Astrocyte (in vitro differentiated cells and primary cell): ENCODE results near the gene ELMO1. TPM values are rescaled to one million over a fixed set of nuclear protein-coding genes. Genes with fewer than 3 reads are reported as not detected.

ENCODE experiments used
- DNase-seq: peaks from one replicate; pipeline ENCODE4 v3.0.0-alpha.2; 2010; ENCODE audit warnings: low read depth
- FAIRE-seq: peaks from 2 replicates; lab custom pipeline; 2011; peaks lifted over from hg19 to GRCh38; lab: Jason Lieb, UNC
- H2AFZ ChIP-seq: 2 replicates; pipeline ENCODE4 v1.6.0; 2012; ENCODE audit warnings: low read depth, low read length, inconsistent platforms
- H3K27ac ChIP-seq: 2 replicates; pipeline ENCODE4 v1.5.1; 2011; ENCODE audit warnings: low read depth, low read length, inconsistent platforms
- H3K27me3 ChIP-seq: 2 replicates; pipeline ENCODE4 v1.6.0; 2011; ENCODE audit warnings: low read length, inconsistent platforms; ENCODE audit not compliant: insufficient read depth
- H3K36me3 ChIP-seq: 2 replicates; pipeline ENCODE4 v1.5.1; 2011; ENCODE audit warnings: low read length, inconsistent platforms; ENCODE audit not compliant: insufficient read depth
- H3K4me1 ChIP-seq: 2 replicates; pipeline ENCODE4 v1.5.1; 2011; ENCODE audit warnings: low read length, inconsistent platforms; ENCODE audit not compliant: insufficient read depth
- H3K4me2 ChIP-seq: 2 replicates; pipeline ENCODE4 v1.6.0; 2012; ENCODE audit warnings: low read length, inconsistent platforms
- H3K4me3 ChIP-seq: 2 replicates; pipeline ENCODE4 v1.5.1; 2011; ENCODE audit warnings: low read depth, mild to moderate bottlenecking, low read length, inconsistent platforms; ENCODE audit not compliant: insufficient read depth
- H3K79me2 ChIP-seq: 2 replicates; pipeline ENCODE4 v1.6.0; 2012; ENCODE audit warnings: mild to moderate bottlenecking, low read length, inconsistent platforms; ENCODE audit not compliant: insufficient read depth
- H3K9ac ChIP-seq: 2 replicates; pipeline ENCODE4 v1.6.0; 2012; ENCODE audit warnings: mild to moderate bottlenecking, low read length, inconsistent platforms
- H3K9me3 ChIP-seq: 2 replicates; pipeline ENCODE4 v1.5.1; 2012; ENCODE audit warnings: low read depth, mild to moderate bottlenecking, low read length, inconsistent platforms; ENCODE audit not compliant: insufficient read depth
- H4K20me1 ChIP-seq: 2 replicates; pipeline ENCODE4 v1.6.0; 2012; ENCODE audit warnings: low read length, inconsistent platforms; ENCODE audit not compliant: insufficient read depth
- H3K27ac Mint-ChIP-seq: one replicate; pipeline ENCODE4 v1.8.0; 2021; ENCODE audit warnings: mild to moderate bottlenecking, mixed read lengths; ENCODE audit not compliant: unreplicated experiment
- H3K27me3 Mint-ChIP-seq: one replicate; pipeline ENCODE4 v1.8.0; 2021; ENCODE audit warnings: low read depth, mixed read lengths; ENCODE audit not compliant: unreplicated experiment
- H3K36me3 Mint-ChIP-seq: one replicate; pipeline ENCODE4 v1.8.0; 2021; ENCODE audit warnings: low read depth, mixed read lengths; ENCODE audit not compliant: unreplicated experiment
- H3K4me1 Mint-ChIP-seq: one replicate; pipeline ENCODE4 v1.8.0; 2021; ENCODE audit warnings: low read depth, mixed read lengths; ENCODE audit not compliant: unreplicated experiment
- H3K4me3 Mint-ChIP-seq: one replicate; pipeline ENCODE4 v1.8.0; 2021; ENCODE audit warnings: mild to moderate bottlenecking, moderate library complexity, mixed read lengths; ENCODE audit not compliant: unreplicated experiment
- H3K9me3 Mint-ChIP-seq: one replicate; pipeline ENCODE4 v1.8.0; 2021; ENCODE audit warnings: mild to moderate bottlenecking, mixed read lengths; ENCODE audit not compliant: unreplicated experiment
- EZH2 ChIP-seq: IDR thresholded peaks from 2 replicates; pipeline ENCODE4 v1.6.1; 2012; ENCODE audit warnings: mild to moderate bottlenecking, low read length, inconsistent platforms; ENCODE audit not compliant: insufficient read depth
- total RNA-seq: library from RNA; stranded (reverse); gene quantifications from 2 replicates; pipeline ENCODE4 v1.2.1, GENCODE V29; 2021
- TF ChIP-seq, protein P1 (sequence below): IDR thresholded peaks from 2 replicates; pipeline ENCODE4 v1.5.1; 2011; ENCODE audit warnings: low read depth, mild to moderate bottlenecking, inconsistent platforms, low read length, moderate library complexity; ENCODE audit not compliant: insufficient read depth

ELMO1 gene
- total RNA-seq, 1 donor from 2014 or later, result 20.4 TPM

DNA sequence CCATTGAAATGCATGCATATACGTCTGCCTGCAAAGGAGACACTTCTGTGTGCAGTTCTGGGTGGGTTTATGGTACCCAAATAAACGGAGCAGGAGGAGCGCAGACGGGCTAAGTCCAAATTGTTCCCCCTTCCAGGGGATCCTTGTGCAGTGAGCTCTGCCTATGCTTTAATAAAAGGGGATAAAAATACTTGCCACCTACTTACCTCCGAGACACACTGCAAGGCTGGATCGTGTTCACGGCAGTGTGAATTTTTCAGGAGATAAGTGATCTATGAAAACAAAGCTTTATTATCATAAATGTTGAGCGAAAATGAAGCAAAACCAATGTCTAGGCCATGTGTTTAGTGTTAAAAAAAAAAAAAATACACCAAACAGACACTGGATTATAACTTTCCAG lies 415.5 kb downstream of the ELMO1 start:
- Mint-ChIP-seq H3K36me3 (peaks cover 9% of the 10 kb centered on the region), H3K4me3 (no peak overlapping the region), H3K9me3 (peaks cover 3% of the 10 kb centered on the region), H3K27me3 (no peaks in the 10 kb centered on the region), H3K27ac (no peak overlapping the region), H3K4me1 (peaks cover 34% of the 10 kb centered on the region)
- no peaks in the 10 kb centered on the region for H3K79me2 ChIP-seq
- TF ChIP-seq, protein P1, sequence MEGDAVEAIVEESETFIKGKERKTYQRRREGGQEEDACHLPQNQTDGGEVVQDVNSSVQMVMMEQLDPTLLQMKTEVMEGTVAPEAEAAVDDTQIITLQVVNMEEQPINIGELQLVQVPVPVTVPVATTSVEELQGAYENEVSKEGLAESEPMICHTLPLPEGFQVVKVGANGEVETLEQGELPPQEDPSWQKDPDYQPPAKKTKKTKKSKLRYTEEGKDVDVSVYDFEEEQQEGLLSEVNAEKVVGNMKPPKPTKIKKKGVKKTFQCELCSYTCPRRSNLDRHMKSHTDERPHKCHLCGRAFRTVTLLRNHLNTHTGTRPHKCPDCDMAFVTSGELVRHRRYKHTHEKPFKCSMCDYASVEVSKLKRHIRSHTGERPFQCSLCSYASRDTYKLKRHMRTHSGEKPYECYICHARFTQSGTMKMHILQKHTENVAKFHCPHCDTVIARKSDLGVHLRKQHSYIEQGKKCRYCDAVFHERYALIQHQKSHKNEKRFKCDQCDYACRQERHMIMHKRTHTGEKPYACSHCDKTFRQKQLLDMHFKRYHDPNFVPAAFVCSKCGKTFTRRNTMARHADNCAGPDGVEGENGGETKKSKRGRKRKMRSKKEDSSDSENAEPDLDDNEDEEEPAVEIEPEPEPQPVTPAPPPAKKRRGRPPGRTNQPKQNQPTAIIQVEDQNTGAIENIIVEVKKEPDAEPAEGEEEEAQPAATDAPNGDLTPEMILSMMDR, result no peak
- no peak for TF ChIP-seq EZH2
- FAIRE-seq, result no peak
- H3K9ac ChIP-seq, result no peak overlapping the region
- H3K27me3 ChIP-seq, result no peaks in the 10 kb centered on the region
- H4K20me1 ChIP-seq, result no peaks in the 10 kb centered on the region
- H2AFZ ChIP-seq, result no peak overlapping the region
- no peak overlapping the region for H3K27ac ChIP-seq
- H3K36me3 ChIP-seq, result no peaks in the 10 kb centered on the region
- H3K9me3 ChIP-seq, result no peaks in the 10 kb centered on the region
- H3K4me1 ChIP-seq, result peaks cover 18% of the 10 kb centered on the region
- no peak overlapping the region for H3K4me2 ChIP-seq
- DNase-seq, result no peak
- H3K4me3 ChIP-seq, result no peak overlapping the region

DNA sequence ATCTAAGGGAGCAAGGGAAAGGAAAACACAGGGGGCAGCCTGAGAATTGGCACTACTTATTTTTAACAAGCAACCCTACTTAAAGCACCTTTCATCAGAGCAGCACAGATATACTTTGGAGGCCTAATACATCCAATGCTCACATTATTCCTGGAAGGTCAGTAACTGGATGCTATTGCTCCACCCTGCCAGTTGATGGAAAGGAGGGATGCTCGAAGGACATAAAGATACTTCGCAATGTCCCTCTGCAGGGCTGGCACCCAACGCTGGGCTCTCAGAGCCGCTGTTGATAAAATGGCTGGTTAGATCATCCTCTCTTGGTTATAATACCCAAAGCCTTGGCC lies 416.4 kb downstream of the ELMO1 start:
- no peak for DNase-seq
- peaks cover 6% of the 10 kb centered on the region for H3K36me3 Mint-ChIP-seq
- Histone ChIP-seq H3K4me3 (peak overlapping the region; percentile 10), H3K79me2 (no peaks in the 10 kb centered on the region), H3K27me3 (no peaks in the 10 kb centered on the region), H3K4me2 (peak overlapping the region; percentile 51), H3K36me3 (no peaks in the 10 kb centered on the region), H2AFZ (no peak overlapping the region), H3K27ac (peak overlapping the region; percentile 40), H3K9me3 (no peaks in the 10 kb centered on the region), H3K9ac (no peak overlapping the region), H3K4me1 (peaks cover 18% of the 10 kb centered on the region), H4K20me1 (no peaks in the 10 kb centered on the region)
- H3K4me1 Mint-ChIP-seq, result peaks cover 34% of the 10 kb centered on the region
- TF ChIP-seq EZH2, result no peak
- TF ChIP-seq, protein P1, result no peak
- FAIRE-seq, result no peak
- H3K9me3 Mint-ChIP-seq, result peaks cover 3% of the 10 kb centered on the region
- no peaks in the 10 kb centered on the region for H3K27me3 Mint-ChIP-seq
- H3K4me3 Mint-ChIP-seq, result no peak overlapping the region
- H3K27ac Mint-ChIP-seq, result peak overlapping the region; percentile 92

DNA sequence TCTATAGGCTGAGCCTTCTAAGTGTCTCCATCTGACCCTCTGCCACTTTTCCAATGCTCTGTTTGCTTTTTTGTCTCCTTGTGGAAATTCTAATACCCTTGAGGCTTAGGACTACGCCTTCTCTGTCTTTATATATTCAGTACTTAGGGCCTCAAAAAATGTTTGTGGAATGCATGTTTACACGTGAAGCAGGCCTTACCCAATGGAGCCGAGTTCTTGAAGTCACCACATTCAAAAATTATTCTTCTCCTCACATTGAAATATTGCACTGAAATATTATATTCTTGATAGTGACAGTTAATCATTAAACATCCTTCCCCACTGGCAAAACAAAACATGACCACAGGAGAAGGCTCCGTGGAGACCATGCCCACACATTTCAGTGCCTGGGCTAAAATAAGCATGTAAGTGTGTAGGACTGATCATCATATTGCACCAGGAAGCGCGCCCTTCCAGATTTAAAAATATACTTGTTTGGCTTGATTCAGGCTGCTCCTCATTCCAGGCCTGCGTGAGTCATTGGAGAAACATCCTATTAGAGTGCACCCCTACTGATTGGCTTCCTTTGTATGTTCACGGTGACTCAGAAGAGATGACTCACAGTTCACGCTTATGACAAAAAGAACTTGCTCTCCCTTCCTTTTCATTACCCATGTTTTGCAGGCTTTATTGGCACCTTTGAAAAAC lies 416.9 kb downstream of the ELMO1 start:
- no peaks in the 10 kb centered on the region for H3K9me3 ChIP-seq
- peak overlapping the region; percentile 5 for H3K9ac ChIP-seq
- FAIRE-seq, result peak; percentile 96

More for the DNA sequence above, 416.9 kb downstream of the ELMO1 start:
- Histone ChIP-seq H3K27ac (peak overlapping the region; percentile 65), H4K20me1 (no peaks in the 10 kb centered on the region), H3K4me1 (peaks cover 18% of the 10 kb centered on the region), H3K4me3 (peak overlapping the region; percentile 0), H3K4me2 (peak overlapping the region; percentile 60), H3K79me2 (no peaks in the 10 kb centered on the region), H3K27me3 (no peaks in the 10 kb centered on the region), H2AFZ (peak overlapping the region; percentile 18), H3K36me3 (no peaks in the 10 kb centered on the region)
- Mint-ChIP-seq H3K27me3 (no peaks in the 10 kb centered on the region), H3K27ac (peak overlapping the region; percentile 92), H3K4me1 (peaks cover 37% of the 10 kb centered on the region), H3K9me3 (peaks cover 2% of the 10 kb centered on the region), H3K36me3 (peaks cover 4% of the 10 kb centered on the region), H3K4me3 (no peak overlapping the region)
- peak; percentile 99 for DNase-seq
- no peak for TF ChIP-seq EZH2
- TF ChIP-seq, protein P1, result no peak
